Coronary artery (tissue), 2 donors: Measurements from ENCODE around the gene SLC35F4.

Experiments
- DNase-seq: peaks from one replicate; pipeline ENCODE4 v3.0.0-alpha.2; 2017; ENCODE audit warnings: low spot score
- H3K27ac ChIP-seq, 2 donors: fragments of 200-600 bp; sonication (generic); one replicate each; pipeline ENCODE4 v1.5.1; 2016 to 2019
- H3K4me3 ChIP-seq: fragments of 200-600 bp; sonication (generic); 2 replicates; pipeline ENCODE4 v1.5.1; 2016; ENCODE audit warnings: mild to moderate bottlenecking, moderate library complexity
- TF ChIP-seq, protein P1 (sequence below): fragments of 200-600 bp; sonication (generic); IDR thresholded peaks from one replicate; pipeline ENCODE4 v1.5.1; 2019; ENCODE audit warnings: antibody characterized with exemption

SLC35F4 gene

DNA sequence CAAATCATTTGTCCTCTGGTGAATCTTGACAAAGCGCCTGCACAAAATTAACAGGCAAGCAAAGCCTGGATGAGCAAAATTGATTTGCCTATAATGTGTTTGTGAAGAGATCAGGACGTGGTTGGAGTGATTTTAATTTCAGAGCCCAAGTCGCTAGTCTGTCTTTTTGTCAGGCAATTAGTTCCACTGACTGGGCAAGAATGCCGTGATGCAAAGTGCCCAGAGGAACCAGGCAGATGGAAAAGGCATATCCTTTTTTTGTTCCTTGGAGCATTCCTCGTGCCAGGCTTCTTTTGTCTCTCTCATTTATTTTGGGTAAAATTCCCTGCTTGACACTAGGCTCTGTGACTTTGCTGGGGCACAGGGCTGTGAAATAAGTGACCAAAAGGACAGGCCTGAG is 306.3 kb downstream of the SLC35F4 start:
- TF ChIP-seq, protein P1, sequence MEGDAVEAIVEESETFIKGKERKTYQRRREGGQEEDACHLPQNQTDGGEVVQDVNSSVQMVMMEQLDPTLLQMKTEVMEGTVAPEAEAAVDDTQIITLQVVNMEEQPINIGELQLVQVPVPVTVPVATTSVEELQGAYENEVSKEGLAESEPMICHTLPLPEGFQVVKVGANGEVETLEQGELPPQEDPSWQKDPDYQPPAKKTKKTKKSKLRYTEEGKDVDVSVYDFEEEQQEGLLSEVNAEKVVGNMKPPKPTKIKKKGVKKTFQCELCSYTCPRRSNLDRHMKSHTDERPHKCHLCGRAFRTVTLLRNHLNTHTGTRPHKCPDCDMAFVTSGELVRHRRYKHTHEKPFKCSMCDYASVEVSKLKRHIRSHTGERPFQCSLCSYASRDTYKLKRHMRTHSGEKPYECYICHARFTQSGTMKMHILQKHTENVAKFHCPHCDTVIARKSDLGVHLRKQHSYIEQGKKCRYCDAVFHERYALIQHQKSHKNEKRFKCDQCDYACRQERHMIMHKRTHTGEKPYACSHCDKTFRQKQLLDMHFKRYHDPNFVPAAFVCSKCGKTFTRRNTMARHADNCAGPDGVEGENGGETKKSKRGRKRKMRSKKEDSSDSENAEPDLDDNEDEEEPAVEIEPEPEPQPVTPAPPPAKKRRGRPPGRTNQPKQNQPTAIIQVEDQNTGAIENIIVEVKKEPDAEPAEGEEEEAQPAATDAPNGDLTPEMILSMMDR: no peak
- Histone ChIP-seq H3K4me3 (no peak overlapping the region), H3K27ac (no peak overlapping the region)
- DNase-seq: no peak

DNA sequence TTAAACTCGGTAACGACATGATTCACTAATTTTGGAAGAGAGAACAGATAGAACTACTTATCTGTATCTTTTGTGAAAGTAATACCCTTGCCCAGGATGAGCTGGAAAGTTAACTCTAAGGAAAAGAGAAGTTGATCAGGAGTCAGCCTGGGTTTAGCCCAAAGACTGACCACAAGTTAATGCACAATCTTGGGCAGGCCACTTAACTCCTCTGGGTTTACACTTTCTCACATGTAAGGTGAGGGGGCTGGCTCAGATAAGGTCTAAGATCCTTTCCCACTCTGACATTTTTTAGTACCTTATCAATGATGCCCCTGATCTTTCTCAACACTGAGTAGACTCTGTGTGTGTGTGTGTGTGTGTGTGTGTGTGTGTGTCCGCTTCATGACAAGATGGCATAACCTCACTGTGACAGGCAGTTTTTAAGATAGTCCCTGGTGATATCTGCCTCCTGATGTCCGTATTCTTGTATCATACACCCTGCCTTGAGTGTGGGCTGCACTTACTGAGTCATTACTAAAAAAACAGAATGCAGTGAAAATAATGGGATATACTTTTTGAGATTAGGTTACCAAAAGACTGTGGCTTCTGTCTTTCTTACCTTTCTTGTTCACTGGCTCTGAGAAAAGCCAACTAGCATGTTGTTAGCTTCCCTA is 316.0 kb downstream of the SLC35F4 start:
- H3K4me3 ChIP-seq: no peak overlapping the region
- TF ChIP-seq, protein P1: no peak
- DNase-seq: no peak
- H3K27ac ChIP-seq: no peak overlapping the region

DNA sequence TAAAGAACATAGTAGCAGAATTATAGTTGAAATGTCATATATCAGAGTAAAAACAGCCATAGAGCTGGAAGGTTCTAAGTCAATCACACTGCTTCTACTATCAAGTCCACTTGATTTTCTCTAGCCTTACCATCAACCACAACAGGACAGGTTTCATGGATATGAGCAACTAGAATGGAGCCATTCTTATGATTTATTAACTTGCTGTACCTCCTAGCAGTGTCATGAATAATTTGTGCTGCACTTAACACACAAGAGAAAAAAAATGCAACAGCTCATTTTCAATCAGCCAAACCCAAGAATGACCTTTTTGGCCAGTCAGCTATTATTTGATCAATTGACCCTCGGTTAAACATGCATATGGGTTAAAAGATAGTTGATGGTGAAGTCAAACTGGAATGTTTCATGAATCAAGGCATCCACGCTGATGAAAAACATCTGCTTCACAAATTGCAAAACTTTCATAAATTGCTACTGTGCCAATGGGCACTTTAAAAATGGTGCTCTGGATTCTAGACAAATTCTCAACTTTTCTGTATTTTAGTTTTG is 316.8 kb downstream of the SLC35F4 start:
- TF ChIP-seq, protein P1: no peak
- Histone ChIP-seq H3K4me3 (no peak overlapping the region), H3K27ac (no peak overlapping the region)
- no peak for DNase-seq

DNA sequence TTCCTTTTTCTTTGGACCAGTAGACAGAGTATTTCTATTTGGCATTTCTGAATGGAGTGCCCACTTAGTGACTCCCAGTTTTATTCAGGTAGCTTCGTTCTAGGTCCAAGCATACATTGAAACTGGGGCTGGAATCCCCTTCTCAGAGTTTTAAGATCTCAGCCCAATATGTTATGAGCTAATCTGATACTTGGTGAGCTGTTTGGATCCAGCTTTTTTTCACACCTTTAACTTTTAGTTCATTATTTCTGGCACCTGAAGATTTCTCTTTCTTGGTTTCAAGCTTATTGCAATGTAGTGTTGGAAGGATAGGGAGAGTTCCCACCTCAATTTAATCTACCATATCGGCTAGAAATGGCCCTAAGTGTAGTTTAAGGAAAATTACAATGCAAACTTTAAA is 318.8 kb downstream of the SLC35F4 start:
- DNase-seq: no peak
- TF ChIP-seq, protein P1: no peak
- no peak overlapping the region for H3K4me3 ChIP-seq
- no peak overlapping the region for H3K27ac ChIP-seq

DNA sequence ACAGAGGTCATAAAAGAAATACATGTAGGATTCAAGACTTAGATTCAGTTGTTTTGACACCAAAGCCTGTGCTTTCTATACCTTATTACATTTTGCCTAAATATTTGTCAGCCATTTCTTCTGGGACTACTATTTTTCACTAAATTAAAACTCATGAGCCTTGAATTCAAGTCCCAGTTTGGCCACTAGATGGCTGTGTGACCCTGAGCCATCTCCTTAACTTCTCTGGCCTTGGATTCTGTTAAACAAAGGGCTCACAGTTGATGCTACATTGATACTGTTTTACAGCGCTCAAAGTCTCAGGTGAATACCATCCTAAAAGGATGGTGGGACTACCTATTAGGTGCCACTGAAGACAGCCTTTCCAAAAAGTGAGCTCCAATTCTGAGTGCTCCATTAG is 332.7 kb downstream of the SLC35F4 start:
- Histone ChIP-seq H3K4me3 (no peak overlapping the region), H3K27ac (no peak overlapping the region)
- DNase-seq: no peak
- TF ChIP-seq, protein P1: no peak

DNA sequence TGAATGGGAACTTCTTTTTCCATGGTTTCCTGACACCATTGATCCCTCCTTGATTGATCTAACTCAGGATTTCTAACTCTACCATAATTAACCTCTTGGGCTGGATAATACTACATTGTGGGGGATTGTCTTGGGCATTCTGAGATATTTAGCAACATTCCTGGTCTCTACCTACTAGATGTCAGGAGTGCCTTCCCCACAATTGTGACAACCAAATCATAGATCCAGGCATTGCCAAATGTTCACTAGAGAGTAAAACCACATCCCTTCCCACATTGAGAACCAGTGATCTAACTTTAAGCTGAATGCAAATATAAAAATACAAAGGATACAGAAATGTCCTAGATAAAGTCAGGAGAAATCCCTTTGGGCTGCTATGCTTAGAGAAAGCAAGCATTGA is 335.3 kb downstream of the SLC35F4 start:
- TF ChIP-seq, protein P1: no peak
- H3K27ac ChIP-seq: no peak overlapping the region
- H3K4me3 ChIP-seq: no peak overlapping the region
- DNase-seq: no peak

DNA sequence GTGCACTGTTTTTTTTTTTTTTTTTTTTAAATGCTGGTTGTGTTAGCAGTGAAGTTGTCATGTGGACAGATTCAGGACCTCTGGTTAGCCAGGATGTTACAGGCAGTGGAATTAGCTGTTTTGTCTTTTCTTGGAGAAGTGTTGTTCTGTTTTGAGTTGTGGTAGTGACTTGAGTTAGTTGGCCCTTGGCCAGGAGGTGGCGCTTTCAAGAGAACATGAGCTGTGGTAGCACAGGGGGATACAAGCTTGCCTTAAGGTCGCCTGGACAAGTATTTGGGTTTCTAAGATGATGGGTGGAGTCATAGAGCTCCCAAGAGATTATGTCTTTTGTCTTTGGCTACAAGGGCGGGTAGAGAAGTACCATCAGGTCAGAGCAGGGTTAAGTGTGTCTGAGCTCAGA is 338.9 kb downstream of the SLC35F4 start:
- TF ChIP-seq, protein P1: no peak
- Histone ChIP-seq H3K27ac (no peak overlapping the region), H3K4me3 (no peak overlapping the region)
- no peak for DNase-seq
